HepG2 (cell line): Measurements from ENCODE around the gene RNMT. TPM values are rescaled to one million over a fixed set of nuclear protein-coding genes. Genes with fewer than 3 reads are reported as not detected.

Experiments used
- ATAC-seq: fragments of 200-7000 bp; cut with Tn5 transposase; 3 replicates; pipeline ENCODE4 v1.9.1; 2020; ENCODE audit warnings: mild to moderate bottlenecking, moderate library complexity
- BruUV-seq: library from RNA; stranded (reverse); fragments of 400-500 nt; replicated peaks from 2 replicates; lab custom pipeline; 2021; lab: Mats Ljungman, UMichigan
- CTCF ChIA-PET: fragments of 300-600 bp; formaldehyde crosslinking; extraction: SDS; loops from one replicate; lab custom pipeline; 2021; ENCODE audit warnings: low total read pairs, inconsistent platforms, low intra/inter-chr PET ratio; lab: Yijun Ruan, JAX
- POLR2A ChIA-PET: fragments of 350-600 bp; sonication (Branson Sonifier 250); formaldehyde crosslinking; loops from one replicate; lab custom pipeline; 2020; ENCODE audit warnings: antibody characterized with exemption, inconsistent platforms; lab: Yijun Ruan, JAX
- DNase-seq: peaks from one replicate; pipeline ENCODE4 v3.0.0-alpha.2; 2015; ENCODE audit warnings: low spot score
- FAIRE-seq: peaks from 3 replicates; lab custom pipeline; 2011; peaks lifted over from hg19 to GRCh38; lab: Jason Lieb, UNC
- H2AFZ ChIP-seq: one replicate; pipeline ENCODE4 v1.6.1; 2011; ENCODE audit warnings: low read length, inconsistent platforms
- H3K27ac ChIP-seq: fragments of 300-600 bp; 3 replicates; pipeline ENCODE4 v1.8.0; 2011; ENCODE audit warnings: mixed run types, mild to moderate bottlenecking, mixed read lengths, low read length, inconsistent platforms; ENCODE audit not compliant: insufficient read depth; ENCODE audit errors: extremely low read length
- H3K27me3 ChIP-seq, 2 experiments: fragments of 200-600 bp in 1 of 2; 2 replicates in 1 of 2; 3 replicates in 1 of 2; pipeline versions ENCODE4 v1.6.0 to v1.8.0; 2011; ENCODE audit warnings: low read length in 2 of 2, mild to moderate bottlenecking in 2 of 2, moderate library complexity in 2 of 2, inconsistent platforms in 1 of 2; ENCODE audit not compliant: insufficient read depth in 2 of 2, control insufficient read depth in 1 of 2
- H3K36me3 ChIP-seq, 2 experiments: fragments of 200-600 bp in 1 of 2; replicated peaks in 1 of 2; 2 replicates in 1 of 2; 3 replicates in 1 of 2; pipeline versions ENCODE4 v1.5.1 to v1.8.0; 2011; ENCODE audit warnings: low read length in 2 of 2, inconsistent platforms in 1 of 2; ENCODE audit not compliant: insufficient read depth in 2 of 2, control insufficient read depth in 1 of 2
- H3K4me1 ChIP-seq: 2 replicates; pipeline ENCODE4 v1.5.1; 2012; ENCODE audit warnings: low read length, inconsistent platforms; ENCODE audit not compliant: insufficient read depth
- H3K4me2 ChIP-seq: 2 replicates; pipeline ENCODE4 v1.6.0; 2011; ENCODE audit warnings: low read depth, low read length, inconsistent platforms
- H3K4me3 ChIP-seq, 3 experiments: fragments of 200-600 bp in 1 of 3; sonication (generic), shearing (Covaris generic) in 1 of 3; replicated peaks in 1 of 3; 2 replicates each; pipeline ENCODE4 v1.5.1; 2011 to 2016; ENCODE audit warnings: low read length in 3 of 3, inconsistent platforms in 2 of 3, low read depth in 2 of 3, mild to moderate bottlenecking in 2 of 3, control low read depth in 1 of 3, mixed read lengths in 1 of 3; ENCODE audit not compliant: insufficient read depth in 1 of 3
- H3K79me2 ChIP-seq: one replicate; pipeline ENCODE4 v1.6.1; 2011; ENCODE audit warnings: low read length, inconsistent platforms; ENCODE audit not compliant: insufficient read depth
- H3K9ac ChIP-seq: 2 replicates; pipeline ENCODE4 v1.6.0; 2011; ENCODE audit warnings: mild to moderate bottlenecking, low read depth, low read length, inconsistent platforms; ENCODE audit not compliant: insufficient read depth
- H3K9me3 ChIP-seq: 2 replicates; pipeline ENCODE4 v1.5.1; 2012; ENCODE audit warnings: mild to moderate bottlenecking, low read length
- H4K20me1 ChIP-seq: 2 replicates; pipeline ENCODE4 v1.6.0; 2011; ENCODE audit warnings: inconsistent platforms, mild to moderate bottlenecking, low read length, moderate library complexity; ENCODE audit not compliant: insufficient read depth
- AKAP8 ChIP-seq: sonication (generic); formaldehyde crosslinking; IDR thresholded peaks from 2 replicates; pipeline ENCODE4 v1.5.1; 2020; ENCODE audit warnings: mild to moderate bottlenecking, missing genetic modification reagents
- CHCHD3 ChIP-seq: sonication (generic); formaldehyde crosslinking; IDR thresholded peaks from 2 replicates; pipeline ENCODE4 v1.8.0; 2022; ENCODE audit warnings: mild to moderate bottlenecking, missing genetic modification reagents, moderate library complexity
- FIP1L1 ChIP-seq: fragments of 200-400 bp; formaldehyde crosslinking; IDR thresholded peaks from 2 replicates; pipeline ENCODE4 v1.6.1; 2018; ENCODE audit warnings: low read depth, mild to moderate bottlenecking, low read length, moderate library complexity, borderline replicate concordance; ENCODE audit not compliant: insufficient read depth
- ZBTB40 ChIP-seq, 2 experiments: fragments of 450-650 bp in 1 of 2; sonication (generic) in 1 of 2; formaldehyde crosslinking in 1 of 2; IDR thresholded peaks; 2 replicates each; pipeline versions ENCODE4 v1.6.1 to v1.8.0; 2016 to 2022; ENCODE audit warnings: antibody characterized with exemption in 1 of 2, mild to moderate bottlenecking in 1 of 2, missing genetic modification reagents in 1 of 2
- ZBTB44 ChIP-seq: sonication (generic); formaldehyde crosslinking; IDR thresholded peaks from 2 replicates; pipeline ENCODE4 v1.4.0; 2020; ENCODE audit warnings: missing genetic modification reagents
- WGBS: methylation state at CpG from one replicate; pipeline ENCODE4 v1.1.6; 2017; ENCODE audit warnings: low lambda C conversion rate; 5-methylcytosine and 5-hydroxymethylcytosine counted together
- in situ Hi-C: cut with HindIII; loops from 2 replicates; pipeline ENCODE4 v1.10.0; 2017; ENCODE audit warnings: low pct_unique_long_range_greater_than_20kb; ENCODE audit not compliant: extremely low pct_ligation_motif_present
- intact Hi-C: fragments of 100-400 bp; cut with micrococcal nuclease; formaldehyde crosslinking; loops from one replicate; pipeline ENCODE4 v1.10.0; 2022; ENCODE audit not compliant: unreplicated experiment
- polyA plus RNA-seq, 8 experiments: library from polyadenylated mRNA; depleted of rRNA in 3 of 8; stranded (reverse) in 7 of 8; unstranded in 1 of 8; fragments of >200 nt; fragmentation: Illumina TruSeq in 4 of 8; extraction: Trizol in 4 of 8; gene quantifications; 2 replicates each; pipeline versions ENCODE4 v1.2.1 to v1.2.3, GENCODE V29; 2011 to 2016; ENCODE audit warnings: low read depth in 4 of 8, missing spikeins in 1 of 8, mixed read lengths in 1 of 8; ENCODE audit not compliant: insufficient read depth in 1 of 8
- total RNA-seq, 5 experiments: library from RNA; depleted of rRNA; stranded (reverse); fragments of >200 nt; fragmentation: Illumina TruSeq; extraction: Trizol; gene quantifications; 2 replicates each; pipeline ENCODE4 v1.2.3, GENCODE V29; 2016; ENCODE audit warnings: low read depth in 1 of 5

RNMT gene
- total and polyA plus RNA-seq, 2 of the 13 experiments (the other 11 are each of a cell fraction or from before 2014, with no cell fraction given), result 22.9 to 24.4 TPM

GRCh38 chr18:13700153-13700552 lies 26.3 kb upstream of the RNMT start:
- POLR2A ChIA-PET, result interaction anchor here (1.0 kb wide), 1 partner anchor 26 kb away, joined by 3 read pairs; the partner anchor contains the start of genes FAM210A and RNMT
- H3K4me1 ChIP-seq, result no peaks in the 10 kb centered on the region
- TF ChIP-seq CHCHD3 (CRISPR knock-in tag) (no peak), FIP1L1 (no peak), AKAP8 (CRISPR knock-in tag) (no peak), ZBTB44 (CRISPR knock-in tag) (no peak), ZBTB40 (IDR thresholded peaks at IDR 0.05) (no peak), ZBTB40 (CRISPR knock-in tag; IDR thresholded peaks at IDR 0.05) (no peak)
- H3K27me3 ChIP-seq, result no peaks in the 10 kb centered on the region
- CTCF ChIA-PET, result no interaction called here
- H3K4me3 ChIP-seq, result no peak overlapping the region
- 0 out of 2 replicates have a peak, but pooled peaks cover 9% of the 10 kb centered on the region for H4K20me1 ChIP-seq
- FAIRE-seq (no peak), ATAC-seq (no peak), DNase-seq (no peak)
- H2AFZ ChIP-seq, result no peak overlapping the region
- H3K9ac ChIP-seq, result no peak overlapping the region
- WGBS, result 100% methylated on average over 1 of the region's 1 CpG
- peaks cover 55% of the 10 kb centered on the region for H3K9me3 ChIP-seq
- H3K27ac ChIP-seq, result no peak overlapping the region
- in situ Hi-C loops, result no loop called here
- peaks cover 91% of the 10 kb centered on the region for H3K79me2 ChIP-seq
- H3K36me3 ChIP-seq, result peaks cover 5 to 13% of the 10 kb centered on the region in 2 experiments; a peak in 4 of 5 replicates
- no peak overlapping the region for H3K4me2 ChIP-seq
- no TSS peak for BruUV-seq
- intact Hi-C loops, result no loop called here
